A549 (cell line): ENCODE data around the gene PGBD5. TPM values are rescaled to one million over a fixed set of nuclear protein-coding genes. Genes with fewer than 3 reads are reported as not detected.

Experiments
- ATAC-seq, 2 experiments: fragments of 200-7000 bp in 1 of 2; fragments of >200 bp in 1 of 2; cut with Nextera tagmentation in 1 of 2; cut with Tn5 transposase in 1 of 2; 3 replicates each; pipeline versions ENCODE4 v1.8.0 to v1.9.1; 2018 to 2020; ENCODE audit warnings: mild to moderate bottlenecking in 1 of 2, moderate library complexity in 1 of 2
- CTCF ChIA-PET: fragments of 300-600 bp; sonication (Branson Sonifier 250); formaldehyde crosslinking; extraction: SDS; loops from one replicate; lab custom pipeline; 2021; ENCODE audit warnings: antibody characterized with exemption, inconsistent platforms; lab: Yijun Ruan, JAX
- POLR2A ChIA-PET: fragments of 350-600 bp; formaldehyde crosslinking; extraction: SDS; loops from one replicate; lab custom pipeline; 2021; ENCODE audit warnings: antibody characterized with exemption, inconsistent platforms; lab: Yijun Ruan, JAX
- DNase-seq, 2 experiments: peaks; one replicate each; pipeline versions ENCODE4 v3.0.0 to v3.0.0-alpha.2; 2011 to 2016; ENCODE audit warnings: low read depth in 1 of 2, low spot score in 1 of 2
- FAIRE-seq: peaks from 2 replicates; lab custom pipeline; 2011; peaks lifted over from hg19 to GRCh38; lab: Jason Lieb, UNC
- H3K27ac ChIP-seq, 2 experiments: fragments of >200 bp; sonication (Bioruptor Twin); formaldehyde crosslinking; 3 replicates each; pipeline ENCODE4 v1.5.1; 2016 to 2017
- H3K4me1 ChIP-seq: fragments of >200 bp; sonication (Bioruptor Twin); formaldehyde crosslinking; 3 replicates; pipeline ENCODE4 v1.6.1; 2016
- H3K4me2 ChIP-seq: fragments of >200 bp; sonication (Bioruptor Twin); formaldehyde crosslinking; 3 replicates; pipeline ENCODE4 v1.6.1; 2016
- H3K4me3 ChIP-seq: fragments of >200 bp; sonication (Bioruptor Twin); formaldehyde crosslinking; 3 replicates; pipeline ENCODE4 v1.5.1; 2016
- H3K9me3 ChIP-seq: fragments of >200 bp; sonication (Bioruptor Twin); formaldehyde crosslinking; 3 replicates; pipeline ENCODE4 v1.6.1; 2016
- CBX8 ChIP-seq: fragments of 200-600 bp; sonication (generic); IDR thresholded peaks from 2 replicates; pipeline ENCODE4 v1.6.1; 2016
- CEBPB ChIP-seq, 2 experiments: fragments of >200 bp in 1 of 2; sonication (Bioruptor Twin) in 1 of 2; formaldehyde crosslinking in 1 of 2; IDR thresholded peaks; 2 replicates each; pipeline ENCODE4 v1.6.1; 2012 to 2016
- CHD2 ChIP-seq: fragments of 150-350 bp; IDR thresholded peaks from 2 replicates; pipeline ENCODE4 v1.6.1; 2014; ENCODE audit warnings: low read length; ENCODE audit not compliant: partially characterized antibody
- CHD4 ChIP-seq: fragments of 200-600 bp; sonication (generic); IDR thresholded peaks from 2 replicates; pipeline ENCODE4 v1.6.1; 2016; ENCODE audit warnings: antibody characterized with exemption, mild to moderate bottlenecking, borderline replicate concordance
- E2F6 ChIP-seq: IDR thresholded peaks from 2 replicates; pipeline ENCODE4 v1.6.1; 2012; ENCODE audit warnings: low read depth, borderline replicate concordance
- EHF ChIP-seq: fragments of 250-450 bp; sonication (Bioruptor Pico); IDR thresholded peaks from 2 replicates; pipeline ENCODE4 v1.5.0; 2020; ENCODE audit warnings: mild to moderate bottlenecking
- EP300 ChIP-seq, 2 experiments: fragments of >200 bp; sonication (Bioruptor Twin); formaldehyde crosslinking; IDR thresholded peaks; 2 replicates in 1 of 2; 3 replicates in 1 of 2; pipeline ENCODE4 v1.6.1; 2016 to 2017
- FOSB ChIP-seq: fragments of 250-450 bp; sonication (Bioruptor Pico); IDR thresholded peaks from 2 replicates; pipeline ENCODE4 v1.5.0; 2020; ENCODE audit warnings: mild to moderate bottlenecking, moderate library complexity
- HDAC2 ChIP-seq: fragments of 200-600 bp; sonication (generic); IDR thresholded peaks from 2 replicates; pipeline ENCODE4 v1.6.1; 2016
- HOXA7 ChIP-seq: fragments of 250-450 bp; sonication (Bioruptor Pico); IDR thresholded peaks from 2 replicates; pipeline ENCODE4 v1.5.0; 2020; ENCODE audit warnings: mild to moderate bottlenecking, moderate library complexity
- KDM1A ChIP-seq: fragments of 200-600 bp; sonication (generic); IDR thresholded peaks from 2 replicates; pipeline ENCODE4 v1.6.1; 2016; ENCODE audit warnings: low read depth, mild to moderate bottlenecking
- NPAS2 ChIP-seq: fragments of 250-450 bp; sonication (Bioruptor Pico); IDR thresholded peaks from 2 replicates; pipeline ENCODE4 v1.8.0; 2022; ENCODE audit warnings: mild to moderate bottlenecking, moderate library complexity, borderline replicate concordance
- PHF8 ChIP-seq: fragments of 200-600 bp; sonication (generic); IDR thresholded peaks from 2 replicates; pipeline ENCODE4 v1.6.1; 2016; ENCODE audit warnings: low read depth, mild to moderate bottlenecking, antibody characterized with exemption, moderate library complexity, borderline replicate concordance
- POLR2AphosphoS2 ChIP-seq: conservative IDR thresholded peaks from 2 replicates; pipeline ENCODE4 v1.6.1; 2012; ENCODE audit warnings: low read length, improper control_type of control experiment, inconsistent platforms
- RAD21 ChIP-seq, 2 experiments: fragments of >200 bp in 1 of 2; sonication (Bioruptor Twin) in 1 of 2; formaldehyde crosslinking in 1 of 2; IDR thresholded peaks in 1 of 2; conservative IDR thresholded peaks in 1 of 2; 2 replicates in 1 of 2; 3 replicates in 1 of 2; pipeline ENCODE4 v1.6.1; 2012 to 2018; ENCODE audit warnings: inconsistent platforms in 1 of 2
- RARB ChIP-seq: fragments of 250-450 bp; sonication (Bioruptor Pico); IDR thresholded peaks from 2 replicates; pipeline ENCODE4 v1.8.0; 2021; ENCODE audit warnings: mild to moderate bottlenecking, moderate library complexity
- RNF2 ChIP-seq: fragments of 200-600 bp; sonication (generic); IDR thresholded peaks from 2 replicates; pipeline ENCODE4 v1.6.1; 2016; ENCODE audit warnings: low read depth, mild to moderate bottlenecking, antibody characterized with exemption, moderate library complexity, borderline replicate concordance
- SMC3 ChIP-seq: fragments of >200 bp; sonication (Bioruptor Twin); formaldehyde crosslinking; IDR thresholded peaks from 3 replicates; pipeline ENCODE4 v1.6.1; 2018; ENCODE audit warnings: inconsistent platforms
- TP53 ChIP-seq: fragments of 250-450 bp; sonication (Bioruptor Pico); IDR thresholded peaks from 2 replicates; pipeline ENCODE4 v1.5.0; 2021; ENCODE audit warnings: mild to moderate bottlenecking, moderate library complexity
- USF2 ChIP-seq: fragments of 450-650 bp; IDR thresholded peaks from 2 replicates; pipeline ENCODE4 v1.6.1; 2014; ENCODE audit warnings: antibody characterized with exemption
- ZSCAN20 ChIP-seq: fragments of 250-450 bp; sonication (Bioruptor Pico); IDR thresholded peaks from 2 replicates; pipeline ENCODE4 v1.8.0; 2022; ENCODE audit warnings: mild to moderate bottlenecking, moderate library complexity
- WGBS: methylation state at CpG from one replicate; pipeline ENCODE4 v1.1.6; 2017; ENCODE audit errors: missing lambda C conversion rate; 5-methylcytosine and 5-hydroxymethylcytosine counted together
- polyA plus RNA-seq, 4 experiments: library from polyadenylated mRNA; depleted of rRNA in 3 of 4; stranded (reverse); fragments of >200 nt; fragmentation: RNase III in 1 of 4; extraction: RNeasy Plus Mini Kit Qiagen cat#74134 plus additional on column Dnase treatment in 1 of 4; gene quantifications; 2 replicates in 3 of 4; 3 replicates in 1 of 4; pipeline ENCODE4 v1.2.3, GENCODE V29; 2011 to 2017
- TF ChIP-seq, protein P1 (sequence below): fragments of 250-450 bp; sonication (Bioruptor Pico); IDR thresholded peaks from 2 replicates; pipeline ENCODE4 v1.5.0; 2020; ENCODE audit warnings: low read depth, mild to moderate bottlenecking, moderate library complexity
- TF ChIP-seq, protein P2 (sequence below): fragments of 150-350 bp; IDR thresholded peaks from 2 replicates; pipeline ENCODE4 v1.6.1; 2014; ENCODE audit warnings: low read depth, mild to moderate bottlenecking, low read length

PGBD5 gene
- polyA plus RNA-seq, 2 of the 4 experiments (the other 2 are of a cell fraction): 0.04 to 0.66 TPM

GRCh38 chr1:230276401-230276800, 149.7 kb downstream of the PGBD5 start:
- DNase-seq (no peak), ATAC-seq (no peak), FAIRE-seq (no peak)
- no peaks in the 10 kb centered on the region for H3K4me1 ChIP-seq
- H3K9me3 ChIP-seq: no peaks in the 10 kb centered on the region
- no peak overlapping the region for H3K4me3 ChIP-seq
- POLR2A ChIA-PET: no interaction called here
- no peak overlapping the region for H3K4me2 ChIP-seq
- WGBS: 96% methylated on average over 5 of the region's 5 CpGs
- H3K27ac ChIP-seq: no peak overlapping the region
- TF ChIP-seq KDM1A: no peak
- no peak for TF ChIP-seq HOXA7 (CRISPR knock-in tag)
- TF ChIP-seq RNF2: no peak
- TF ChIP-seq FOSB: no peak
- no peak for TF ChIP-seq CEBPB (IDR thresholded peaks at IDR 0.05)
- TF ChIP-seq EP300 (IDR thresholded peaks at IDR 0.05): no peak
- TF ChIP-seq CHD4: no peak
- no peak for TF ChIP-seq EHF (CRISPR knock-in tag)
- TF ChIP-seq, all 56 proteins: peak for 0
- CTCF ChIA-PET: interaction anchor here (1.9 kb wide), 1 partner anchor 13 kb away, joined by 4 read pairs; no protein-coding TSS in a partner anchor

DNA sequence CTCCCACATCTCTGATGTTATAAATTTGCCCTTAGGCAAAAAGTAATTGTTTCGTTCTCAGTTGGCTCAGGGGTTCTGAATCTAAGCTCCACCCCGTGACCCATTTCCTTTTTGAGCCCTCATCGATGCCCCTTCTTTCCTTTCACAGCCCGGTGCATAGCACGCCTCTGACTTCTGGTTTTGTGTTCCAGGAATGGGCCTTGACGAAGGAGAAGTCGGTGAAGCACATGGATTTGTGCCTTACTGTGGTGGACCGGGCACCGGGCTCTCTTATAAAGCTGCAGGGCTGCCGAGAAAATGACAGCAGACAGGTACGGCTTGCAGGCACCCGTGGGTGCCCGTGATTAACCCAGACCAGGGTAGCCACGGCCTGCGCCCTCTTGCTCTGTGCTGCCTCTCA, 151.9 kb downstream of the PGBD5 start:
- H3K4me3 ChIP-seq: no peak overlapping the region
- FAIRE-seq (no peak), DNase-seq (no peak), ATAC-seq (no peak)
- 90% methylated on average over 15 of the region's 15 CpGs for WGBS
- no peaks in the 10 kb centered on the region for H3K4me1 ChIP-seq
- ChIA-PET CTCF (no interaction called here), POLR2A (no interaction called here)
- H3K9me3 ChIP-seq: no peaks in the 10 kb centered on the region
- no peak for TF ChIP-seq HDAC2
- H3K27ac ChIP-seq: no peak overlapping the region
- no peak overlapping the region for H3K4me2 ChIP-seq

DNA sequence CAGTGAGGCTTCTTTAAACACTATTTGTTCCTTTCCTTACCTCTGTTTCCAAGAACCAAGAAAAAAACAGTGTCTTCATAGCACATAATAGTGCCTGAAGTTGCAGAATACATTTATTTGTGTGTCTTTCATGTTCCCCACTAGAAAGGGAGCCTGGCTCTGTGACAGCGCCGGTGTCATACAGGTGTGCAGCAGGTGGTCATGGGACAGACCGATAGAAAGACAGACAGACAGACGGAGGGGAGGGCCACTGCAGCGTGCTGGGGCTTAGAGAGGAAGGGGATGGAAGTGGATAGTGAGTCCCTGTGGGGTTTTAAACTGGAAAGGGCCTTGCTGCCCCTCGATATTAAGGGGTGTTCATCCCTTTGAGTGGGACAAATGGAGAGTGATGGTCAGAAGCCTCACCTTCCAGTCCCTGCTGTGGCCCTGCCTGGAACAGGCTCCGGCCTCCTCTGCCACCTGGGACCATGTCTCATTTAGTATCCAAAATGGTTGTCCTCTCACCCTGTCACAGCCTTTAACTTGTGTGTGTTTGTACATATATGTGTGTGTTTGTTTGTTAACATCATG, 152.9 kb downstream of the PGBD5 start:
- ChIA-PET POLR2A (no interaction called here), CTCF (no interaction called here)
- TF ChIP-seq NPAS2 (CRISPR knock-in tag): no peak
- no peak for TF ChIP-seq RNF2
- TF ChIP-seq HDAC2: no peak
- TF ChIP-seq CEBPB (IDR thresholded peaks at IDR 0.05): no peak
- ATAC-seq (no peak), FAIRE-seq (no peak), DNase-seq (no peak)
- no peak overlapping the region for H3K27ac ChIP-seq
- H3K4me3 ChIP-seq: no peak overlapping the region
- 79% methylated on average over 7 of the region's 7 CpGs for WGBS
- no peaks in the 10 kb centered on the region for H3K9me3 ChIP-seq
- H3K4me1 ChIP-seq: peaks cover 4% of the 10 kb centered on the region; the same call in 1 of the 3 replicates
- H3K4me2 ChIP-seq: no peak overlapping the region

DNA sequence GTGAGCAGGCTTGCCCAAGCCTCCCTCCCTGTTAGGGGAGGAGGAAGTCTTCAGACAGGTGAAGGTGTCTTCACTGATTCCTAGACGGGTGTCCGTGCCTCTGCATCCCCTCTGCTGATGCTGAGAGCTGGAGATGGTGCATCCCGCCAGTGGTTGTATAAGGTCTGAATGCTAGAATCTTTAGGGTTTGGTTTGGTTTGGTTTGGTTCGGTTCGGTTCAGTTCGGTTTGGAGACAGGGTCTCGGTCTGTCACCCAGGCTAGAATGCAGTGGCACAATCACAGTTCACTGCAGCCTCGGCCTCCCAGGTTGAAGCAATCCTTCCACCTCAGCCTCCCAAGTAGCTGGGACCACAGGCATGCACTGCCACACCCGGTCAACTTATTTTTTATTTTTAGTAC, 153.6 kb downstream of the PGBD5 start:
- CTCF ChIA-PET: no interaction called here

DNA sequence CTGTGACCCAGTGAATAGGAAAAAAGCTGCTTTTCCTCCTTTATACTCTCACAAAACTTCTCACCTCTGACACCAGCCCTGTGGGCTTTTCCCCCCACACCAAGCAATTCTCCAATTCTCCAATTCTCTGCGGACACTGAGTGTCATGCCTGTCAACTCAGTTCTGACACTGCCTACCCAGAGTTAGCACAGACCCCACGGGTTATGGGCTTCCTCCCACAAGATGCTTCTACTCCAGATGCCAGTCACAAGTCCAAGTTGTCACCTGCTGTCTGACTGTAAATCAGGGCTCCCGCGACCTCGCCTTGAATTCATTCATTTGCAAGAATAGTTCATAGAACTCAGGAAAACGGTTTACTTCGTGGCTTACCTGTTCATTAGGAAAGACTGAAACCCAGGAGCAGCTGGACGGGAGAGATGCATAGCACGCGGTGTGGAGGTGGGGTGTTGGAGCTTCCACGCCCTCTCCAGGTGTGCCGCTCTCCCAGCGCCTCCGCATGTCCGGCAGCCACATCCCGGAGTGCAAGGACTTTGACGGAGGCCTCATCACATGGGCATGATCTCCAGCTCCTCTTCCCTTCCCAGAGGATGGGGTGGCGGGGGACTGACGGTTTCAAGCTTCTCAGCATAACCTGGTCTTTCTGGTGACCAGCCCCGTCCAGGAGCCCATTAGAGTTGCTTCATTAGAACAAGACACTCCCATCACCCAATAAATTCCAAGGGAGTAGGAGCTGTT, 154.7 kb downstream of the PGBD5 start:
- CTCF ChIA-PET: interaction anchor here (0.6 to 0.9 kb wide), 4 partner anchors 10 to 1469 kb away, joined by 3 read pairs; no protein-coding TSS in a partner anchor
- WGBS: 93% methylated on average over 20 of the region's 20 CpGs
- no peak for ATAC-seq
- no peak overlapping the region for H3K4me2 ChIP-seq
- DNase-seq: no peak
- peaks cover 4% of the 10 kb centered on the region; the same call in 1 of the 3 replicates for H3K4me1 ChIP-seq
- no peaks in the 10 kb centered on the region for H3K9me3 ChIP-seq
- H3K4me3 ChIP-seq: no peak overlapping the region
- no peak for FAIRE-seq
- POLR2A ChIA-PET: no interaction called here
- H3K27ac ChIP-seq: no peak overlapping the region
- TF ChIP-seq KDM1A (no peak), CHD2 (no peak), EHF (CRISPR knock-in tag) (no peak), CEBPB (IDR thresholded peaks at IDR 0.05) (no peak), ZSCAN20 (CRISPR knock-in tag) (no peak), SMC3 (no peak), PHF8 (no peak), E2F6 (no peak), POLR2AphosphoS2 (no peak)
- TF ChIP-seq, protein P1, sequence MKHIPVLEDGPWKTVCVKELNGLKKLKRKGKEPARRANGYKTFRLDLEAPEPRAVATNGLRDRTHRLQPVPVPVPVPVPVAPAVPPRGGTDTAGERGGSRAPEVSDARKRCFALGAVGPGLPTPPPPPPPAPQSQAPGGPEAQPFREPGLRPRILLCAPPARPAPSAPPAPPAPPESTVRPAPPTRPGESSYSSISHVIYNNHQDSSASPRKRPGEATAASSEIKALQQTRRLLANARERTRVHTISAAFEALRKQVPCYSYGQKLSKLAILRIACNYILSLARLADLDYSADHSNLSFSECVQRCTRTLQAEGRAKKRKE: no peak
- TF ChIP-seq, protein P2, sequence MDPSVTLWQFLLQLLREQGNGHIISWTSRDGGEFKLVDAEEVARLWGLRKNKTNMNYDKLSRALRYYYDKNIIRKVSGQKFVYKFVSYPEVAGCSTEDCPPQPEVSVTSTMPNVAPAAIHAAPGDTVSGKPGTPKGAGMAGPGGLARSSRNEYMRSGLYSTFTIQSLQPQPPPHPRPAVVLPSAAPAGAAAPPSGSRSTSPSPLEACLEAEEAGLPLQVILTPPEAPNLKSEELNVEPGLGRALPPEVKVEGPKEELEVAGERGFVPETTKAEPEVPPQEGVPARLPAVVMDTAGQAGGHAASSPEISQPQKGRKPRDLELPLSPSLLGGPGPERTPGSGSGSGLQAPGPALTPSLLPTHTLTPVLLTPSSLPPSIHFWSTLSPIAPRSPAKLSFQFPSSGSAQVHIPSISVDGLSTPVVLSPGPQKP: no peak

More for the DNA sequence above, 153.6 kb downstream of the PGBD5 start:
- 90% methylated on average over 9 of the region's 9 CpGs for WGBS
- no peak for DNase-seq
- Histone ChIP-seq H3K27ac (no peak overlapping the region), H3K4me2 (no peak overlapping the region)
- no peak for FAIRE-seq
- TF ChIP-seq CBX8 (no peak), FOSB (no peak), RARB (CRISPR knock-in tag) (no peak), TP53 (CRISPR knock-in tag) (no peak), RAD21 (conservative IDR thresholded peaks at IDR 0.05 in 1 of 2, IDR thresholded peaks at IDR 0.05 in 1 of 2) (no peak), USF2 (no peak)
- TF ChIP-seq, all 56 proteins: peak for 0
- peaks cover 4% of the 10 kb centered on the region; the same call in 1 of the 3 replicates for H3K4me1 ChIP-seq
- no peaks in the 10 kb centered on the region for H3K9me3 ChIP-seq
- H3K4me3 ChIP-seq: no peak overlapping the region
- ATAC-seq: no peak
- POLR2A ChIA-PET: no interaction called here
